Measurements from ENCODE around the gene DOK6. TPM values are rescaled to one million over a fixed set of nuclear protein-coding genes. Genes with fewer than 3 reads are reported as not detected.

The DOK6 gene
- total and polyA plus RNA-seq, 2 of the 13 experiments (the other 11 are each of a cell fraction or from before 2014, with no cell fraction given): 17.0 to 17.2 TPM

DNA sequence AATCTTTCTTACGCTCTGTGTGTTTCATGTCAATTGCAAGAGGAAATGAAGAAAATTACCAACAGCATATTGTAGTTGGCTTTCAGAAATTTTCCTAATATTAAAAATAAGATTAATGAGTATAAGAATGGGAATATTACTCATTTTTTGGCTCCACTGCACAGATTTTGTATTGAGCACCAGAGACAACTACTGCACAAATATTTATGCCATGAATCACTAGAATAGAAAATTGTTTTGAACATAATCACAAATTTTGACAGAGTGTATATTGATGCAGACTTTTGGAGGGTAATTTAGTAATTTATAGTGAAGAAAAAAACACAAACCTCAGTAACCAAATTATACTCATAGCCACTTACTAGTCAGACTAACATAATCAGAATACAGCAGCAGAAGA, 118.3 kb downstream of the DOK6 start:
- POLR2A ChIA-PET: no interaction called here
- no peak overlapping the region for H3K4me2 ChIP-seq (ENCODE audit: low read depth, low read length)
- H3K27me3 ChIP-seq (ENCODE audit: control insufficient read depth in 1 of 2, insufficient read depth in 2 of 2, low read length in 2 of 2): no peaks in the 10 kb centered on the region
- no peak overlapping the region for H3K9ac ChIP-seq (ENCODE audit: insufficient read depth, low read depth, low read length)
- intact Hi-C loops (cut with micrococcal nuclease; ENCODE audit: unreplicated experiment): no loop called here
- ATAC-seq: no peak
- no peaks in the 10 kb centered on the region for H3K36me3 ChIP-seq (replicated peaks in 1 of 2; ENCODE audit: control insufficient read depth in 1 of 2, insufficient read depth in 2 of 2, low read length in 2 of 2)
- H3K27ac ChIP-seq (ENCODE audit: extremely low read length, insufficient read depth, low read length): no peak overlapping the region
- H3K4me1 ChIP-seq (ENCODE audit: insufficient read depth, low read length): no peaks in the 10 kb centered on the region
- no TSS peak for BruUV-seq (replicated peaks)
- no peaks in the 10 kb centered on the region for H4K20me1 ChIP-seq (ENCODE audit: insufficient read depth, low read length)
- no peak for DNase-seq (ENCODE audit: low spot score)
- in situ Hi-C loops (cut with HindIII; ENCODE audit: extremely low pct_ligation_motif_present, low pct_unique_long_range_greater_than_20kb): no loop called here
- H3K9me3 ChIP-seq (ENCODE audit: low read length): no peaks in the 10 kb centered on the region
- 100% methylated on average over 1 of the region's 1 CpG for whole genome bisulfite sequencing (ENCODE audit: low lambda C conversion rate)
- H3K4me3 ChIP-seq (replicated peaks in 1 of 3; ENCODE audit: insufficient read depth in 1 of 3, low read depth in 2 of 3, low read length in 3 of 3): no peak overlapping the region
- no peak for TF ChIP-seq TCF12 (IDR thresholded peaks at IDR 0.05)
- no peak for TF ChIP-seq TCF12 (CRISPR knock-in tag; IDR thresholded peaks at IDR 0.05)
- TF ChIP-seq, protein P1, sequence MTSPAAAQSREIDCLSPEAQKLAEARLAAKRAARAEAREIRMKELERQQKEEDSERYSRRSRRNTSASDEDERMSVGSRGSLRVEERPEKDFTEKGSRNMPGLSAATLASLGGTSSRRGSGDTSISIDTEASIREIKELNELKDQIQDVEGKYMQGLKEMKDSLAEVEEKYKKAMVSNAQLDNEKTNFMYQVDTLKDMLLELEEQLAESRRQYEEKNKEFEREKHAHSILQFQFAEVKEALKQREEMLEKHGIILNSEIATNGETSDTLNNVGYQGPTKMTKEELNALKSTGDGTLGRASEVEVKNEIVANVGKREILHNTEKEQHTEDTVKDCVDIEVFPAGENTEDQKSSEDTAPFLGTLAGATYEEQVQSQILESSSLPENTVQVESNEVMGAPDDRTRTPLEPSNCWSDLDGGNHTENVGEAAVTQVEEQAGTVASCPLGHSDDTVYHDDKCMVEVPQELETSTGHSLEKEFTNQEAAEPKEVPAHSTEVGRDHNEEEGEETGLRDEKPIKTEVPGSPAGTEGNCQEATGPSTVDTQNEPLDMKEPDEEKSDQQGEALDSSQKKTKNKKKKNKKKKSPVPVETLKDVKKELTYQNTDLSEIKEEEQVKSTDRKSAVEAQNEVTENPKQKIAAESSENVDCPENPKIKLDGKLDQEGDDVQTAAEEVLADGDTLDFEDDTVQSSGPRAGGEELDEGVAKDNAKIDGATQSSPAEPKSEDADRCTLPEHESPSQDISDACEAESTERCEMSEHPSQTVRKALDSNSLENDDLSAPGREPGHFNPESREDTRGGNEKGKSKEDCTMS (CRISPR knock-in tag; conservative IDR thresholded peaks at IDR 0.05): no peak
- no peak for TF ChIP-seq ZNF451 (CRISPR knock-in tag; IDR thresholded peaks at IDR 0.05)
- TF ChIP-seq U2AF1 (optimal IDR thresholded peaks at IDR 0.05; ENCODE audit: low read depth, low read length): no peak
- no peak for TF ChIP-seq NFIB (CRISPR knock-in tag; IDR thresholded peaks at IDR 0.05; ENCODE audit: borderline replicate concordance)
- no peak for TF ChIP-seq SRSF4 (IDR thresholded peaks at IDR 0.05; ENCODE audit: low read depth, low read length, poor library complexity, severe bottlenecking)
- no peak for TF ChIP-seq ZNF333 (CRISPR knock-in tag; IDR thresholded peaks at IDR 0.05; ENCODE audit: borderline replicate concordance)
- TF ChIP-seq RFXANK (CRISPR knock-in tag; IDR thresholded peaks at IDR 0.05): no peak
- TF ChIP-seq POGZ (CRISPR knock-in tag; IDR thresholded peaks at IDR 0.05): no peak
- no peak for TF ChIP-seq ZFP36L1 (CRISPR knock-in tag; IDR thresholded peaks at IDR 0.05)
- TF ChIP-seq FOXK2 (IDR thresholded peaks at IDR 0.05): no peak
- TF ChIP-seq GATAD2A (CRISPR knock-in tag; IDR thresholded peaks at IDR 0.05): no peak
- TF ChIP-seq ZSCAN29 (CRISPR knock-in tag; conservative IDR thresholded peaks at IDR 0.05): no peak
- TF ChIP-seq ZSCAN12 (CRISPR knock-in tag; IDR thresholded peaks at IDR 0.05): no peak
- TF ChIP-seq, protein P2, sequence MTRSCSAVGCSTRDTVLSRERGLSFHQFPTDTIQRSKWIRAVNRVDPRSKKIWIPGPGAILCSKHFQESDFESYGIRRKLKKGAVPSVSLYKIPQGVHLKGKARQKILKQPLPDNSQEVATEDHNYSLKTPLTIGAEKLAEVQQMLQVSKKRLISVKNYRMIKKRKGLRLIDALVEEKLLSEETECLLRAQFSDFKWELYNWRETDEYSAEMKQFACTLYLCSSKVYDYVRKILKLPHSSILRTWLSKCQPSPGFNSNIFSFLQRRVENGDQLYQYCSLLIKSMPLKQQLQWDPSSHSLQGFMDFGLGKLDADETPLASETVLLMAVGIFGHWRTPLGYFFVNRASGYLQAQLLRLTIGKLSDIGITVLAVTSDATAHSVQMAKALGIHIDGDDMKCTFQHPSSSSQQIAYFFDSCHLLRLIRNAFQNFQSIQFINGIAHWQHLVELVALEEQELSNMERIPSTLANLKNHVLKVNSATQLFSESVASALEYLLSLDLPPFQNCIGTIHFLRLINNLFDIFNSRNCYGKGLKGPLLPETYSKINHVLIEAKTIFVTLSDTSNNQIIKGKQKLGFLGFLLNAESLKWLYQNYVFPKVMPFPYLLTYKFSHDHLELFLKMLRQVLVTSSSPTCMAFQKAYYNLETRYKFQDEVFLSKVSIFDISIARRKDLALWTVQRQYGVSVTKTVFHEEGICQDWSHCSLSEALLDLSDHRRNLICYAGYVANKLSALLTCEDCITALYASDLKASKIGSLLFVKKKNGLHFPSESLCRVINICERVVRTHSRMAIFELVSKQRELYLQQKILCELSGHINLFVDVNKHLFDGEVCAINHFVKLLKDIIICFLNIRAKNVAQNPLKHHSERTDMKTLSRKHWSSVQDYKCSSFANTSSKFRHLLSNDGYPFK (CRISPR knock-in tag; IDR thresholded peaks at IDR 0.05; ENCODE audit: borderline replicate concordance): no peak
- TF ChIP-seq, protein P3, sequence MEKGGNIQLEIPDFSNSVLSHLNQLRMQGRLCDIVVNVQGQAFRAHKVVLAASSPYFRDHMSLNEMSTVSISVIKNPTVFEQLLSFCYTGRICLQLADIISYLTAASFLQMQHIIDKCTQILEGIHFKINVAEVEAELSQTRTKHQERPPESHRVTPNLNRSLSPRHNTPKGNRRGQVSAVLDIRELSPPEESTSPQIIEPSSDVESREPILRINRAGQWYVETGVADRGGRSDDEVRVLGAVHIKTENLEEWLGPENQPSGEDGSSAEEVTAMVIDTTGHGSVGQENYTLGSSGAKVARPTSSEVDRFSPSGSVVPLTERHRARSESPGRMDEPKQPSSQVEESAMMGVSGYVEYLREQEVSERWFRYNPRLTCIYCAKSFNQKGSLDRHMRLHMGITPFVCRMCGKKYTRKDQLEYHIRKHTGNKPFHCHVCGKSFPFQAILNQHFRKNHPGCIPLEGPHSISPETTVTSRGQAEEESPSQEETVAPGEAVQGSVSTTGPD (CRISPR knock-in tag; IDR thresholded peaks at IDR 0.05): no peak
- TF ChIP-seq ZKSCAN1 (IDR thresholded peaks at IDR 0.05; ENCODE audit: low read length): no peak
- TF ChIP-seq RFXAP (CRISPR knock-in tag; IDR thresholded peaks at IDR 0.05; ENCODE audit: borderline replicate concordance): no peak
- no peak for TF ChIP-seq KAT8 (CRISPR knock-in tag; IDR thresholded peaks at IDR 0.05)
- no peak for FAIRE-seq
- H2AFZ ChIP-seq (ENCODE audit: low read length): no peak overlapping the region
- H3K79me2 ChIP-seq (ENCODE audit: insufficient read depth, low read length): no peaks in the 10 kb centered on the region
- CTCF ChIA-PET (ENCODE audit: low intra/inter-chr PET ratio, low total read pairs): no interaction called here
